ENCODE results near the gene TSPAN13.

The TSPAN13 gene

GRCh38 chr7:16773326-16773725, 19.8 kb downstream of the TSPAN13 start:
- no peak for ATAC-seq (replicated peaks)
- Mint-ChIP-seq H3K27ac (no peak overlapping the region), H3K27me3 (peaks cover 13 to 21% of the 10 kb centered on the region in 2 donors), H3K4me1 (ENCODE audit: low read depth in 2 of 2) (no peaks in the 10 kb centered on the region), H3K36me3 (ENCODE audit: insufficient read depth) (no peaks in the 10 kb centered on the region), H3K4me3 (no peak overlapping the region), H3K9me3 (no peaks in the 10 kb centered on the region)
- DNase-seq, result no peak

- ATAC-seq (replicated peaks) (no peak), DNase-seq (no peak)
- no peaks in the 10 kb centered on the region for H3K9me3 Mint-ChIP-seq
- no peaks in the 10 kb centered on the region for H3K4me1 Mint-ChIP-seq (ENCODE audit: low read depth in 2 of 2)
- peaks cover 13 to 21% of the 10 kb centered on the region in 2 donors for H3K27me3 Mint-ChIP-seq
- no peak overlapping the region for H3K27ac Mint-ChIP-seq
- H3K4me3 Mint-ChIP-seq, result no peak overlapping the region
- H3K36me3 Mint-ChIP-seq (ENCODE audit: insufficient read depth), result no peaks in the 10 kb centered on the region
These were observed 20.3 kb downstream of the TSPAN13 start for GRCh38 chr7:16773884-16774283.

DNA sequence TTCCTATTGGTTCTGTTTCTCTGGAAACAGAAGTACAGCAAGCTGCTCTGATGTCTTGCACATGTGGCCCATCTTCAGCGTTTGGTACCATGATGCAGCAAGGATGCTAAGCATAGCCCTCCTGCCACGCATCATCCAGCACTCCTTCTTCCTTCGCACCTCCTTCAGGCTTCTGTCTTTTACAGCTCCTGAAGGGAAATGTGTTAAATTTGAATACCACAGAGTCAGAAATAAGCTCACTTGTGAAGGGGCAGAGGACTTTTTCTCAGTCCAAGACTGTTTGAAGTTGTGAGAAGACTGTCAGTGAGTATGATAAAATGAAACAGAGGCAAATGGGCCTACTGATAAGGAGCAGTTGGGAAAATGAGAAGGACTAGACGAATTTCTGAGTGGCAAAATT, 20.7 kb downstream of the TSPAN13 start:
- H3K4me3 Mint-ChIP-seq, result no peak overlapping the region
- H3K36me3 Mint-ChIP-seq (ENCODE audit: insufficient read depth), result no peaks in the 10 kb centered on the region
- ATAC-seq (replicated peaks), result no peak
- DNase-seq, result no peak
- H3K4me1 Mint-ChIP-seq (ENCODE audit: low read depth in 2 of 2), result no peaks in the 10 kb centered on the region
- no peak overlapping the region for H3K27ac Mint-ChIP-seq
- H3K27me3 Mint-ChIP-seq, result peaks cover 13 to 21% of the 10 kb centered on the region in 2 donors
- H3K9me3 Mint-ChIP-seq, result no peaks in the 10 kb centered on the region

- ATAC-seq (replicated peaks), result no peak
- no peaks in the 10 kb centered on the region for H3K36me3 Mint-ChIP-seq (ENCODE audit: insufficient read depth)
- no peak overlapping the region for H3K4me3 Mint-ChIP-seq
- DNase-seq, result no peak
- no peaks in the 10 kb centered on the region for H3K4me1 Mint-ChIP-seq (ENCODE audit: low read depth in 2 of 2)
- H3K27me3 Mint-ChIP-seq, result peaks cover 13 to 21% of the 10 kb centered on the region in 2 donors
- no peaks in the 10 kb centered on the region for H3K9me3 Mint-ChIP-seq
- H3K27ac Mint-ChIP-seq, result no peak overlapping the region
These were observed 21.4 kb downstream of the TSPAN13 start for GRCh38 chr7:16774986-16775385.

- no peaks in the 10 kb centered on the region for H3K4me1 Mint-ChIP-seq (ENCODE audit: low read depth in 2 of 2)
- ATAC-seq (replicated peaks), result no peak
- no peak overlapping the region for H3K4me3 Mint-ChIP-seq
- no peak for DNase-seq
- H3K9me3 Mint-ChIP-seq, result no peaks in the 10 kb centered on the region
- peaks cover 2 to 19% of the 10 kb centered on the region in 2 donors for H3K27me3 Mint-ChIP-seq
- H3K36me3 Mint-ChIP-seq (ENCODE audit: insufficient read depth), result no peaks in the 10 kb centered on the region
- H3K27ac Mint-ChIP-seq, result no peak overlapping the region
These were observed 22.5 kb downstream of the TSPAN13 start for GRCh38 chr7:16776053-16776452.

- ATAC-seq (replicated peaks) (no peak), DNase-seq (no peak)
- Mint-ChIP-seq H3K36me3 (ENCODE audit: insufficient read depth) (no peaks in the 10 kb centered on the region), H3K4me3 (no peak overlapping the region), H3K4me1 (ENCODE audit: low read depth in 2 of 2) (no peaks in the 10 kb centered on the region), H3K27me3 (peaks cover 0 to 7% of the 10 kb centered on the region in 2 donors), H3K27ac (no peak overlapping the region), H3K9me3 (no peaks in the 10 kb centered on the region)
These were observed 24.9 kb downstream of the TSPAN13 start for GRCh38 chr7:16778476-16778875.

DNA sequence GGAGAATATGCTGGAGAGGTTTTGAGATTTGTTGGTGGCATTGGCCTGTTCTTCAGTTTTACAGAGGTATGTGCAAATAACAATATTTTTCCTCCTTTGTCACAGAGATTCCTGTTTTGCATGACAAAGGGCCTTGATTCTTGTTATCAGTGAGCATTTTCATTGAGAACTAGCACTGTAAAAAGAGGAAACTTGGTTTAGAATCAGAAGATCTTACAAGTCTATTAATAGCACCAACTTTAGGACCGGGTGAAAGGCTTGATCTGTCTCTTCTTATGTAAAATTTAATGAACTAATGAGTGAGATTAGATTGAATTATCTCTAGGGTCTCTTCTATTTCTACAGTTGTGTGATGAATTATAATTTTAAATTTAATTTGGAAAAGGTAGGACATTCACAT, 25.5 kb downstream of the TSPAN13 start:
- Mint-ChIP-seq H3K4me1 (ENCODE audit: low read depth in 2 of 2) (no peaks in the 10 kb centered on the region), H3K36me3 (ENCODE audit: insufficient read depth) (no peaks in the 10 kb centered on the region), H3K4me3 (no peak overlapping the region), H3K27me3 (peaks cover 0 to 7% of the 10 kb centered on the region in 2 donors), H3K9me3 (no peaks in the 10 kb centered on the region), H3K27ac (no peak overlapping the region)
- no peak for ATAC-seq (replicated peaks)
- DNase-seq, result no peak

GRCh38 chr7:16780596-16780995, 27.0 kb downstream of the TSPAN13 start:
- ATAC-seq (replicated peaks), result no peak
- Mint-ChIP-seq H3K4me3 (no peak overlapping the region), H3K9me3 (no peaks in the 10 kb centered on the region), H3K4me1 (ENCODE audit: low read depth in 2 of 2) (no peaks in the 10 kb centered on the region), H3K27ac (no peak overlapping the region), H3K27me3 (peaks cover 0 to 13% of the 10 kb centered on the region in 2 donors), H3K36me3 (ENCODE audit: insufficient read depth) (no peaks in the 10 kb centered on the region)
- no peak for DNase-seq

DNA sequence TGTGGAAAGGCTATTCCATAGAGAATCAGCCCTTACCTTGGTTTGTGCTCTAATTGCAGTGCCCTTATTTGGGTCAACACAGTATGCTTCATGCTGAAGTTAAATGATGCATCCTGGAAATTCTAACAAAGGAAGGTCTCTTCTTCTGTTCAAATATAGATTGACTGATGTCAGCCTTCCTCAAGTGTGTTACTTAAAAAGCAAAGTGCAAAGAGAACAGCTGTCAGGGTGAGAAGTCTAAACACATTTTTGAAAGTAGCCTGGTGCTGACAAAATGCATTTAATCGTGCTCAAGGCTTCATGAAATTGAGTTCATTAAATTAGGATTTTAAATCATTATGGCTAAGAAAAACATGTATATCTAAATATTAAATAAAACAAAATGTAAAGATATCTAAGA, 31.8 kb downstream of the TSPAN13 start:
- H3K36me3 Mint-ChIP-seq (ENCODE audit: insufficient read depth), result no peaks in the 10 kb centered on the region
- H3K4me3 Mint-ChIP-seq, result no peak overlapping the region
- no peaks in the 10 kb centered on the region for H3K9me3 Mint-ChIP-seq
- ATAC-seq (replicated peaks) (no peak), DNase-seq (no peak)
- H3K4me1 Mint-ChIP-seq (ENCODE audit: low read depth in 2 of 2), result no peaks in the 10 kb centered on the region
- H3K27me3 Mint-ChIP-seq, result peaks cover 0 to 20% of the 10 kb centered on the region in 2 donors
- H3K27ac Mint-ChIP-seq, result no peak overlapping the region

DNA sequence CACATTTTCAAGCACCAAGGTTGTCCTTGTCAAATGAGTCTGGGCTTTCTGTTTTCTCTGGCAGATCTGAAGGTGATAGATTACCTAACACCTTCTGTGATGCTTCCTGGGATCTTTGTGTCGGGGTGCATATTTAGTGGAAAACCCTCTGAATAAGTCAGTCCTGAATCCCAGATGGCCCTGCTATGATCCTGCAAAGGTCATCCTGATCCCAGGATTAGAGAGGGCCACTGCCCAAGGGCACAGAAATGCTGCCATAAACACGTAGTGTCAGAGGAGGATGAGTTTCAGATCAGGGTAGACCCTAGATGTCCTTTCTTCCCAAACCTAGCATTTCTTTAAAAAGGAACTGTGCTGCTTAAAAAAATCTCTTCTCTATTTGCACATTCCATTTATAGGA, 32.3 kb downstream of the TSPAN13 start:
- Mint-ChIP-seq H3K9me3 (no peaks in the 10 kb centered on the region), H3K4me3 (no peak overlapping the region), H3K27ac (no peak overlapping the region), H3K27me3 (peaks cover 0 to 15% of the 10 kb centered on the region in 2 donors), H3K4me1 (ENCODE audit: low read depth in 2 of 2) (no peaks in the 10 kb centered on the region), H3K36me3 (ENCODE audit: insufficient read depth) (no peaks in the 10 kb centered on the region)
- DNase-seq (no peak), ATAC-seq (replicated peaks) (no peak)

GRCh38 chr7:16786257-16786656, 32.7 kb downstream of the TSPAN13 start:
- Mint-ChIP-seq H3K27ac (no peak overlapping the region), H3K9me3 (no peaks in the 10 kb centered on the region), H3K27me3 (peaks cover 0 to 14% of the 10 kb centered on the region in 2 donors), H3K4me1 (ENCODE audit: low read depth in 2 of 2) (no peaks in the 10 kb centered on the region), H3K4me3 (no peak overlapping the region), H3K36me3 (ENCODE audit: insufficient read depth) (no peaks in the 10 kb centered on the region)
- DNase-seq (no peak), ATAC-seq (replicated peaks) (no peak)

GRCh38 chr7:16787127-16787526, 33.6 kb downstream of the TSPAN13 start:
- ATAC-seq (replicated peaks), result no peak
- H3K9me3 Mint-ChIP-seq, result no peaks in the 10 kb centered on the region
- no peaks in the 10 kb centered on the region for H3K36me3 Mint-ChIP-seq (ENCODE audit: insufficient read depth)
- peaks cover 0 to 14% of the 10 kb centered on the region in 2 donors for H3K27me3 Mint-ChIP-seq
- no peak overlapping the region for H3K4me3 Mint-ChIP-seq
- no peak overlapping the region for H3K27ac Mint-ChIP-seq
- no peak for DNase-seq
- no peaks in the 10 kb centered on the region for H3K4me1 Mint-ChIP-seq (ENCODE audit: low read depth in 2 of 2)

GRCh38 chr7:16791071-16791470, 37.5 kb downstream of the TSPAN13 start:
- Mint-ChIP-seq H3K4me1 (ENCODE audit: low read depth in 2 of 2) (no peaks in the 10 kb centered on the region), H3K9me3 (no peaks in the 10 kb centered on the region), H3K27ac (no peak overlapping the region)

DNA sequence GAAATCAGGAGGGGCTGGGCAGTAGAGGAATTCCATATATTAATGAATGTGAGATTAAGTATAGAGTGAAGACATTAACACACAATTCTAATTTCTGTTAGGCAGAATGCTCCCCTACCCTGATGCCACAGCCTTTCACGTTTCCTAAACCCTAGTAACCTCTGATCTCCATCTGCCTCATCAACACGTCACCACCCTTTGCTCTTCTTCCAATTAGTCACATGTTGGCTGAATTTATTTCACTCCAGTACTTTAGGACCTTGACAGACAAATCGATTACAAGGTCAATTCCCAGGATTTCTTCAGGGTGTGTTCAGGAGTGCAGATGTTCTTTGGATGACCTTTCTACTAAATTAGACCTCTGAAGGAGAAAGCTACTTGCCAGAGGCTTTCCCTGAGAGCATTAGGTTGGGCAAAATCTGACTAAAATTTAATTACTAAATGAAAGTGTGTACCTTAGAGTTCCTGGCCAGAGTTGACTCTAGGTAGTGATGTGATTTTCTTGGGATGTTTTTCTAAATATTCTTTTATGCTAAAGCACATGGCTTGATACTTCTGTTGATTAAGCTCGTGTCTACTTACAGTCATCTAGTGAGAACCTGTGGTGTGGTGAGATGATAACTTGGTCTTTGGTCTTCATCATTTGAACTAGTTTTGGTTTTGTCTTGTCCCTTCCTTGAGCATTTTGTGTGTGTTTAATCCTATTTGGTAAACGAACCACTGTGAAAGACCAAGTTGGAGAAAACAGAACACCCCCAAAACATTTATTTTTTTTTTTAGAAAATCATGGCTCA, 38.5 kb downstream of the TSPAN13 start:
- H3K9me3 Mint-ChIP-seq, result no peaks in the 10 kb centered on the region
- no peaks in the 10 kb centered on the region for H3K4me1 Mint-ChIP-seq (ENCODE audit: low read depth in 2 of 2)
- DNase-seq, result no peak
- no peak overlapping the region for H3K27ac Mint-ChIP-seq
- no peak for ATAC-seq (replicated peaks)
- H3K4me3 Mint-ChIP-seq, result no peak overlapping the region
- no peaks in the 10 kb centered on the region for H3K36me3 Mint-ChIP-seq (ENCODE audit: insufficient read depth)
- peaks cover 13 to 23% of the 10 kb centered on the region in 2 donors for H3K27me3 Mint-ChIP-seq

More at GRCh38 chr7:16791071-16791470, 37.5 kb downstream of the TSPAN13 start:
- Mint-ChIP-seq H3K36me3 (ENCODE audit: insufficient read depth) (no peaks in the 10 kb centered on the region), H3K4me3 (no peak overlapping the region), H3K27me3 (peaks cover 13 to 17% of the 10 kb centered on the region in 2 donors)
- DNase-seq (no peak), ATAC-seq (replicated peaks) (no peak)
